ENCODE measurements around the gene LRTM1. TPM values are rescaled to one million over a fixed set of nuclear protein-coding genes. Genes with fewer than 3 reads are reported as not detected.

LRTM1 gene
- total and polyA plus RNA-seq, 2 of the 13 experiments (the other 11 are each of a cell fraction or from before 2014, with no cell fraction given) = not detected

GRCh38 chr3:54905261-54905888 lies 22.5 kb downstream of the LRTM1 start (continued):
- no peak for TF ChIP-seq EED (CRISPR knock-in tag; IDR thresholded peaks at IDR 0.05)
- no peak for TF ChIP-seq HHEX (CRISPR knock-in tag; IDR thresholded peaks at IDR 0.05)
- TF ChIP-seq ZNF12 (CRISPR knock-in tag; IDR thresholded peaks at IDR 0.05) = no peak
- no peak for TF ChIP-seq CBFB (CRISPR knock-in tag; IDR thresholded peaks at IDR 0.05)
- TF ChIP-seq ZBTB21 (CRISPR knock-in tag; IDR thresholded peaks at IDR 0.05) = no peak
- TF ChIP-seq NR2F6 (IDR thresholded peaks at IDR 0.05) = no peak
- no peak for TF ChIP-seq NR2F6 (CRISPR knock-in tag; IDR thresholded peaks at IDR 0.05)

- H3K36me3 ChIP-seq (replicated peaks in 1 of 2; ENCODE audit: control insufficient read depth in 1 of 2, insufficient read depth in 2 of 2, low read length in 2 of 2) = no peaks in the 10 kb centered on the region
- ChIA-PET POLR2A (no interaction called here), CTCF (ENCODE audit: low intra/inter-chr PET ratio, low total read pairs) (no interaction called here)
- H2AFZ ChIP-seq (ENCODE audit: low read length) = no peak overlapping the region
- DNase-seq (ENCODE audit: low spot score) (no peak), FAIRE-seq (no peak), ATAC-seq (no peak)
- H3K27ac ChIP-seq (ENCODE audit: extremely low read length, insufficient read depth, low read length) = no peak overlapping the region
- no peaks in the 10 kb centered on the region for H3K9me3 ChIP-seq (ENCODE audit: low read length)
- H3K27me3 ChIP-seq (ENCODE audit: control insufficient read depth in 1 of 2, insufficient read depth in 2 of 2, low read length in 2 of 2) = no peaks in the 10 kb centered on the region; a peak in 1 of 5 replicates
- no peaks in the 10 kb centered on the region for H4K20me1 ChIP-seq (ENCODE audit: insufficient read depth, low read length)
- H3K4me3 ChIP-seq (replicated peaks in 1 of 3; ENCODE audit: insufficient read depth in 1 of 3, low read depth in 2 of 3, low read length in 3 of 3) = no peak overlapping the region
- no peak overlapping the region for H3K9ac ChIP-seq (ENCODE audit: insufficient read depth, low read depth, low read length)
- intact Hi-C loops (cut with micrococcal nuclease; ENCODE audit: unreplicated experiment) (loop anchor here (1.0 kb wide), 1 partner anchor 26 kb away; the partner anchor contains the start of gene LRTM1), in situ Hi-C loops (cut with HindIII; ENCODE audit: extremely low pct_ligation_motif_present, low pct_unique_long_range_greater_than_20kb) (no loop called here)
- no TSS peak for BruUV-seq (replicated peaks)
- no peaks in the 10 kb centered on the region for H3K79me2 ChIP-seq (ENCODE audit: insufficient read depth, low read length)
- H3K4me2 ChIP-seq (ENCODE audit: low read depth, low read length) = no peak overlapping the region
- no peaks in the 10 kb centered on the region for H3K4me1 ChIP-seq (ENCODE audit: insufficient read depth, low read length)
- WGBS (ENCODE audit: low lambda C conversion rate) = 30% methylated on average over 4 of the region's 4 CpGs
- TF ChIP-seq RBM39 (IDR thresholded peaks at IDR 0.05; ENCODE audit: low read depth, low read length, poor library complexity, severe bottlenecking) (no peak), ZNF780A (CRISPR knock-in tag; IDR thresholded peaks at IDR 0.05) (no peak), SMARCE1 (IDR thresholded peaks at IDR 0.05; ENCODE audit: borderline replicate concordance) (no peak), CCAR2 (optimal IDR thresholded peaks at IDR 0.05; ENCODE audit: low read depth, low read length) (no peak), ARNT (IDR thresholded peaks at IDR 0.05) (no peak), AKNA (CRISPR knock-in tag; IDR thresholded peaks at IDR 0.05; ENCODE audit: borderline replicate concordance) (no peak), THYN1 (CRISPR knock-in tag; IDR thresholded peaks at IDR 0.05; ENCODE audit: borderline replicate concordance, low read depth) (no peak)
- TF ChIP-seq, protein P1, sequence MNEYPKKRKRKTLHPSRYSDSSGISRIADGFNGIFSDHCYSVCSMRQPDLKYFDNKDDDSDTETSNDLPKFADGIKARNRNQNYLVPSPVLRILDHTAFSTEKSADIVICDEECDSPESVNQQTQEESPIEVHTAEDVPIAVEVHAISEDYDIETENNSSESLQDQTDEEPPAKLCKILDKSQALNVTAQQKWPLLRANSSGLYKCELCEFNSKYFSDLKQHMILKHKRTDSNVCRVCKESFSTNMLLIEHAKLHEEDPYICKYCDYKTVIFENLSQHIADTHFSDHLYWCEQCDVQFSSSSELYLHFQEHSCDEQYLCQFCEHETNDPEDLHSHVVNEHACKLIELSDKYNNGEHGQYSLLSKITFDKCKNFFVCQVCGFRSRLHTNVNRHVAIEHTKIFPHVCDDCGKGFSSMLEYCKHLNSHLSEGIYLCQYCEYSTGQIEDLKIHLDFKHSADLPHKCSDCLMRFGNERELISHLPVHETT (CRISPR knock-in tag; conservative IDR thresholded peaks at IDR 0.05) = no peak
These were observed 25.8 kb downstream of the LRTM1 start for GRCh38 chr3:54901906-54902685.

All from HepG2 (cell line).